GM12892 (cell line): ENCODE results near the gene OPCML.

Source experiments
- POLR2A ChIP-seq: IDR thresholded peaks from 2 replicates; pipeline ENCODE4 v1.6.1; 2011; ENCODE audit warnings: low read depth, low read length, control low read depth
- POLR2AphosphoS5 ChIP-seq: IDR thresholded peaks from 2 replicates; pipeline ENCODE4 v1.6.1; 2011; ENCODE audit warnings: low read depth, low read length, control low read depth

DNA sequence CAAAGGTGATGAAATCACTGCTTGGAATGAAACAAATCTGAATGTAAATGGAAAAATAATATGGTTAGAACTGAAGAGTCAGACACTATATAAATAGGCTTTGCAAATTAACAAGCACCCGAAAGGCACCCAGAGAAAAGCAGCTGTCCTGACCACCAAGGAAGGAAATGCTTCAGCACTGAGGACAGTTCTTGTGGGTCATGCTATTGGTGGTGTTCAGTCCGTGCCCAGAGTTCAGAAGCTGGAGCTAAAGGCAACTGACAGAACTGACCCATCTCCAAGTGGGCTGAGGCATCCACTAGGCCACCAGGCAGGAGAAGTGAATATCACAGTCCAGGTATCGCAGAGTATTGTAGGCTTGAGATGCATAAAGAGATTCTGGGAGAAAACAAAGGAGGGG lies 208.9 kb downstream of the OPCML start:
- TF ChIP-seq POLR2A (no peak), POLR2AphosphoS5 (no peak)
